OCI-LY7 (cell line): ENCODE measurements around the gene SSX2IP. TPM values are rescaled to one million over a fixed set of nuclear protein-coding genes. Genes with fewer than 3 reads are reported as not detected.

Experiments
- BruUV-seq: library from RNA; stranded (reverse); fragments of 400-500 nt; replicated peaks from 2 replicates; lab custom pipeline; 2021; lab: Mats Ljungman, UMichigan
- CTCF ChIA-PET: fragments of 300-600 bp; sonication (Branson Sonifier 250); formaldehyde crosslinking; loops from one replicate; lab custom pipeline; 2022; ENCODE audit warnings: antibody characterized with exemption; ENCODE audit not compliant: unreplicated experiment; lab: Charles Lee
- POLR2A ChIA-PET: fragments of 300-600 bp; sonication (Branson Sonifier 250); formaldehyde crosslinking; loops from one replicate; lab custom pipeline; 2022; ENCODE audit warnings: antibody characterized with exemption; lab: Charles Lee
- DNase-seq: peaks from one replicate; pipeline ENCODE4 v3.0.0-alpha.2; 2015; ENCODE audit warnings: low spot score
- H2AFZ ChIP-seq: fragments of 200-600 bp; sonication (generic), shearing (Covaris generic); 2 replicates; pipeline ENCODE4 v1.6.1; 2014; ENCODE audit warnings: mild to moderate bottlenecking, antibody characterized with exemption, low read length, moderate library complexity
- H3K27ac ChIP-seq: fragments of 200-600 bp; sonication (generic); 2 replicates; pipeline ENCODE4 v1.5.1; 2014; ENCODE audit warnings: mixed run types, low read depth, mild to moderate bottlenecking, moderate library complexity, low read length, inconsistent platforms; ENCODE audit not compliant: poor library complexity, severe bottlenecking
- H3K36me3 ChIP-seq: fragments of 200-600 bp; sonication (generic); 2 replicates; pipeline ENCODE4 v1.6.1; 2014; ENCODE audit warnings: mild to moderate bottlenecking, antibody characterized with exemption, low read length, moderate library complexity, mixed read lengths; ENCODE audit not compliant: insufficient read depth
- H3K4me1 ChIP-seq: fragments of 200-600 bp; sonication (generic); 2 replicates; pipeline ENCODE4 v1.5.1; 2014; ENCODE audit warnings: mild to moderate bottlenecking, low read length; ENCODE audit not compliant: insufficient read depth, poor library complexity, severe bottlenecking
- H3K4me2 ChIP-seq: fragments of 200-600 bp; sonication (generic); 2 replicates; pipeline ENCODE4 v1.6.1; 2014; ENCODE audit warnings: mild to moderate bottlenecking, low read length
- H3K4me3 ChIP-seq: fragments of 200-600 bp; sonication (generic); 2 replicates; pipeline ENCODE4 v1.5.1; 2014; ENCODE audit warnings: mild to moderate bottlenecking, low read depth, low read length; ENCODE audit not compliant: poor library complexity, severe bottlenecking
- H3K79me2 ChIP-seq: fragments of 200-600 bp; sonication (generic); 2 replicates; pipeline ENCODE4 v1.6.1; 2016; ENCODE audit warnings: low read depth, mild to moderate bottlenecking, low read length, moderate library complexity, mixed read lengths; ENCODE audit not compliant: insufficient read depth
- H3K9me2 ChIP-seq: fragments of 200-600 bp; sonication (generic); 2 replicates; pipeline ENCODE4 v1.6.1; 2016; ENCODE audit warnings: mild to moderate bottlenecking, low read length, mixed read lengths; ENCODE audit not compliant: insufficient read depth
- H3K9me3 ChIP-seq: fragments of 200-600 bp; sonication (generic); 2 replicates; pipeline ENCODE4 v1.6.1; 2014; ENCODE audit warnings: mild to moderate bottlenecking, mixed run types, low read length, mixed read lengths
- H4K20me1 ChIP-seq: fragments of 200-600 bp; sonication (generic); 2 replicates; pipeline ENCODE4 v1.6.1; 2014; ENCODE audit warnings: mild to moderate bottlenecking, antibody characterized with exemption, low read length, moderate library complexity, mixed read lengths; ENCODE audit not compliant: insufficient read depth
- EZH2phosphoT487 ChIP-seq: fragments of 200-600 bp; sonication (generic); IDR thresholded peaks from 2 replicates; pipeline ENCODE4 v1.6.1; 2018; ENCODE audit warnings: low read depth, borderline replicate concordance, mild to moderate bottlenecking, mixed run types, antibody characterized with exemption, low read length, moderate library complexity, mixed read lengths
- intact Hi-C: fragments of 100-400 bp; cut with micrococcal nuclease; formaldehyde crosslinking; loops from one replicate; pipeline ENCODE4 v1.10.0; 2022; ENCODE audit not compliant: unreplicated experiment
- total RNA-seq, 2 experiments: library from RNA; depleted of rRNA in 1 of 2; stranded (reverse); fragments of >200 nt in 1 of 2; shearing (Covaris generic) in 1 of 2; gene quantifications; 2 replicates each; pipeline ENCODE4 v1.2.3, GENCODE V29; 2014 to 2022
- TF ChIP-seq, protein P1 (sequence below): fragments of 200-600 bp; sonication (generic); conservative IDR thresholded peaks from 2 replicates; pipeline ENCODE4 v1.5.1; 2014; ENCODE audit warnings: mild to moderate bottlenecking, antibody characterized with exemption, low read length, moderate library complexity, mixed read lengths

SSX2IP gene
- total RNA-seq, 2 experiments from 2014 or later: 24.1 to 24.4 TPM

DNA sequence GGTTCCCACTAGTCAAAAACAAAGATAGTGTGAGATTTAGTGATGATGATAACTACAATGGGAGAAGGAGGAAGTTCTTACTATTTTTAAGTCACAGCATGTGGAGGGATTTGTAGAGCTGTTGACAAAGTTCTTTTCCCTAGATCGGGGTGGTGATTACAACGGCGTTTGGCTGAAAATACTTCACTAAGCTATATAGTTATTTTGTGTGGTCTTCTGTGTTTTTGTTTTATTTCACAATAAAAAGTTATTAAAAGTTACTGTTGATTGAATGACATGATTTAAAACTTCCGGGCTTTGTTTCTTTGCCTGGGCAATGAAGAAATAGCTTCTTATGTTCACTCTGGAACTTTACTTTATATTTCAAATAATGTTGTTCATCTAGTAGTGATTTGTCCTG is 47.3 kb upstream of the SSX2IP start:
- Histone ChIP-seq H3K27ac (no peak overlapping the region), H3K9me2 (no peaks in the 10 kb centered on the region), H3K4me1 (no peaks in the 10 kb centered on the region), H3K4me2 (no peak overlapping the region), H3K36me3 (no peaks in the 10 kb centered on the region), H4K20me1 (no peaks in the 10 kb centered on the region), H3K9me3 (no peaks in the 10 kb centered on the region), H3K4me3 (no peak overlapping the region), H3K79me2 (no peaks in the 10 kb centered on the region), H2AFZ (no peak overlapping the region)
- ChIA-PET CTCF (no interaction called here), POLR2A (interaction anchor here (0.6 to 1.2 kb wide), 2 partner anchors 99 to 300 kb away, joined by 3 read pairs; no protein-coding TSS in a partner anchor)
- intact Hi-C loops: no loop called here
- no TSS peak for BruUV-seq
- DNase-seq: no peak
- TF ChIP-seq, protein P1, sequence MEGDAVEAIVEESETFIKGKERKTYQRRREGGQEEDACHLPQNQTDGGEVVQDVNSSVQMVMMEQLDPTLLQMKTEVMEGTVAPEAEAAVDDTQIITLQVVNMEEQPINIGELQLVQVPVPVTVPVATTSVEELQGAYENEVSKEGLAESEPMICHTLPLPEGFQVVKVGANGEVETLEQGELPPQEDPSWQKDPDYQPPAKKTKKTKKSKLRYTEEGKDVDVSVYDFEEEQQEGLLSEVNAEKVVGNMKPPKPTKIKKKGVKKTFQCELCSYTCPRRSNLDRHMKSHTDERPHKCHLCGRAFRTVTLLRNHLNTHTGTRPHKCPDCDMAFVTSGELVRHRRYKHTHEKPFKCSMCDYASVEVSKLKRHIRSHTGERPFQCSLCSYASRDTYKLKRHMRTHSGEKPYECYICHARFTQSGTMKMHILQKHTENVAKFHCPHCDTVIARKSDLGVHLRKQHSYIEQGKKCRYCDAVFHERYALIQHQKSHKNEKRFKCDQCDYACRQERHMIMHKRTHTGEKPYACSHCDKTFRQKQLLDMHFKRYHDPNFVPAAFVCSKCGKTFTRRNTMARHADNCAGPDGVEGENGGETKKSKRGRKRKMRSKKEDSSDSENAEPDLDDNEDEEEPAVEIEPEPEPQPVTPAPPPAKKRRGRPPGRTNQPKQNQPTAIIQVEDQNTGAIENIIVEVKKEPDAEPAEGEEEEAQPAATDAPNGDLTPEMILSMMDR: no peak
- no peak for TF ChIP-seq EZH2phosphoT487

DNA sequence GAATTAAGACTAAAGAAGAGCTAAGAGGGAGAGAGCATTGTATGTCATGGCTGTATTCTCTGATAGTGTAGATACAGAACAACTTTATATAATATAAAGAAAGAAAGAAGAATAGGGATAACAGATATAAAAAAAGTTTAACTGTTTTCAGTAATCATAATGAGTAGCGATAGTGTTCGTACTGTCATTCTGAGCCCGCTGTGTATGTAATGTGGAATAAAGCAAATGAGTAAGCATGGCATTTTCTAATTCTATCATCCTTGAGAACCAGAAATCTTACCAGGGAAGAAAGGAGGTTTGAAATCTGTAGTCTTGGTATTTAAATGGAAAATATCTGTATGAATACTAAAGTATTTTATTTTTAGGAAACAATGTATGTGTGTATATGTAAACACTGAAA is 46.7 kb upstream of the SSX2IP start:
- Histone ChIP-seq H4K20me1 (no peaks in the 10 kb centered on the region), H3K4me1 (no peaks in the 10 kb centered on the region), H3K36me3 (no peaks in the 10 kb centered on the region), H2AFZ (no peak overlapping the region), H3K9me3 (no peaks in the 10 kb centered on the region), H3K27ac (no peak overlapping the region), H3K9me2 (no peaks in the 10 kb centered on the region), H3K4me3 (no peak overlapping the region), H3K4me2 (no peak overlapping the region), H3K79me2 (no peaks in the 10 kb centered on the region)
- POLR2A ChIA-PET: interaction anchor here (1.2 kb wide), 1 partner anchor 299 kb away, joined by 3 read pairs; no protein-coding TSS in a partner anchor
- DNase-seq: no peak
- intact Hi-C loops: no loop called here
- no TSS peak for BruUV-seq
- TF ChIP-seq EZH2phosphoT487: no peak
- TF ChIP-seq, protein P1: no peak
- CTCF ChIA-PET: no interaction called here

DNA sequence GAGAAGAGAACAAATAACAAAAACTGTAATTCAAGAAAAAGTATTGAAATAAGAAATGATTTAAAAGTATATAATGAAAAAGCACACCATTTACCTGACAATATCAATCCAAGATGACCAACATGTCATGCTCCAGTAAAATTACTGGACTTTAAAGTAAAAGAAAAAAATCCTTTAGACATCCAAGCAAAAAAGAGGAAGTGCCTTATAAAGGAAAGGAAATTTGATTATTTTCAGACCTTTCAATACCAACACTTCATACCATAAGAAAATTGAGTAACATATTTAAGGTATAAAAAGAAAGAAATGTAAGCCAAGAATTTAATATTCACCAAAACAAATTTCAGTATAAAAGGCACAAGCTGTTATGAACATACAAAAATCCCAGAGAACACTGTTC is 46.2 kb upstream of the SSX2IP start:
- TF ChIP-seq EZH2phosphoT487: no peak
- TF ChIP-seq, protein P1: no peak
- Histone ChIP-seq H2AFZ (no peak overlapping the region), H3K9me3 (no peaks in the 10 kb centered on the region), H3K36me3 (no peaks in the 10 kb centered on the region), H3K4me1 (no peaks in the 10 kb centered on the region), H3K4me3 (no peak overlapping the region), H3K9me2 (no peaks in the 10 kb centered on the region), H3K27ac (no peak overlapping the region), H3K79me2 (no peaks in the 10 kb centered on the region), H3K4me2 (no peak overlapping the region), H4K20me1 (no peaks in the 10 kb centered on the region)
- DNase-seq: no peak
- intact Hi-C loops: no loop called here
- no TSS peak for BruUV-seq
- CTCF ChIA-PET: no interaction called here
- POLR2A ChIA-PET: interaction anchor here (0.9 to 1.2 kb wide), 2 partner anchors 299 to 594 kb away, joined by 3 read pairs; no protein-coding TSS in a partner anchor
